IMR-90 (cell line): ENCODE measurements around the gene KLHL8. TPM values are rescaled to one million over a fixed set of nuclear protein-coding genes. Genes with fewer than 3 reads are reported as not detected.

Experiments used
- ATAC-seq: fragments of 200-7000 bp; cut with Tn5 transposase; 2 replicates; pipeline ENCODE4 v1.9.1; 2020; ENCODE audit warnings: low read depth, mild to moderate bottlenecking, moderate library complexity
- BruUV-seq: library from RNA; stranded (reverse); fragments of 400-500 nt; replicated peaks from 2 replicates; lab custom pipeline; 2021; lab: Mats Ljungman, UMichigan
- CTCF ChIA-PET: fragments of 300-600 bp; formaldehyde crosslinking; extraction: SDS; loops from one replicate; lab custom pipeline; 2021; ENCODE audit warnings: antibody characterized with exemption; lab: Yijun Ruan, JAX
- POLR2A ChIA-PET: fragments of 300-600 bp; sonication (Branson Sonifier 250); formaldehyde crosslinking; loops from one replicate; lab custom pipeline; 2022; ENCODE audit warnings: antibody characterized with exemption; ENCODE audit not compliant: unreplicated experiment; lab: Charles Lee
- DNase-seq: peaks from one replicate; pipeline ENCODE4 v3.0.0; 2013
- H2AFZ ChIP-seq: replicated peaks from 2 replicates; pipeline ENCODE3; 2013; ENCODE audit warnings: low read length, mild to moderate bottlenecking; ENCODE audit not compliant: poor library complexity
- H2AK5ac ChIP-seq: 2 replicates; pipeline ENCODE4 v1.6.1; 2013; ENCODE audit warnings: low read depth, low read length, inconsistent platforms
- H2AK9ac ChIP-seq: replicated peaks from 2 replicates; pipeline ENCODE3; 2013; ENCODE audit warnings: mild to moderate bottlenecking, low read depth, low read length, moderate library complexity; ENCODE audit not compliant: poor library complexity
- H2BK120ac ChIP-seq: 2 replicates; pipeline ENCODE4 v1.6.1; 2013; ENCODE audit warnings: low read depth, low read length, inconsistent platforms
- H2BK15ac ChIP-seq: 3 replicates; pipeline ENCODE4 v1.6.1; 2013; ENCODE audit warnings: low read depth, low read length, inconsistent platforms
- H2BK20ac ChIP-seq: 2 replicates; pipeline ENCODE4 v1.6.1; 2013; ENCODE audit warnings: low read depth, mild to moderate bottlenecking, inconsistent platforms, low read length, moderate library complexity
- H2BK5ac ChIP-seq: 2 replicates; pipeline ENCODE4 v1.6.1; 2013; ENCODE audit warnings: mild to moderate bottlenecking, low read depth, low read length, inconsistent platforms; ENCODE audit not compliant: poor library complexity, severe bottlenecking
- H3K14ac ChIP-seq: replicated peaks from 2 replicates; pipeline ENCODE4 v1.6.1; 2013; ENCODE audit warnings: low read depth, low read length, inconsistent platforms
- H3K18ac ChIP-seq: 2 replicates; pipeline ENCODE4 v1.6.1; 2013; ENCODE audit warnings: low read depth, low read length, control low read depth
- H3K23ac ChIP-seq: 2 replicates; pipeline ENCODE4 v1.6.1; 2013; ENCODE audit warnings: low read depth, low read length, inconsistent platforms
- H3K27ac ChIP-seq: 2 replicates; pipeline ENCODE4 v1.5.1; 2013; ENCODE audit warnings: mild to moderate bottlenecking, control low read depth, low read length; ENCODE audit not compliant: insufficient read depth
- H3K27me3 ChIP-seq: 2 replicates; pipeline ENCODE4 v1.6.1; 2013; ENCODE audit warnings: low read length; ENCODE audit not compliant: control insufficient read depth, insufficient read depth
- H3K36me3 ChIP-seq: 2 replicates; pipeline ENCODE4 v1.6.1; 2013; ENCODE audit warnings: low read length, mixed read lengths; ENCODE audit not compliant: control insufficient read depth, insufficient read depth
- H3K4ac ChIP-seq: 2 replicates; pipeline ENCODE4 v1.6.1; 2013; ENCODE audit warnings: low read depth, low read length, inconsistent platforms
- H3K4me1 ChIP-seq: 2 replicates; pipeline ENCODE4 v1.6.1; 2013; ENCODE audit warnings: low read length, mixed read lengths; ENCODE audit not compliant: control insufficient read depth, insufficient read depth
- H3K4me2 ChIP-seq: 2 replicates; pipeline ENCODE4 v1.6.1; 2013; ENCODE audit warnings: low read depth, mild to moderate bottlenecking, control low read depth, low read length, moderate library complexity
- H3K4me3 ChIP-seq: 2 replicates; pipeline ENCODE4 v1.5.1; 2013; ENCODE audit warnings: low read depth, mild to moderate bottlenecking, control low read depth, low read length, moderate library complexity; ENCODE audit not compliant: insufficient read depth
- H3K56ac ChIP-seq: 2 replicates; pipeline ENCODE4 v1.6.1; 2013; ENCODE audit warnings: low read length, inconsistent platforms; ENCODE audit not compliant: insufficient read depth; ENCODE audit errors: extremely low read depth
- H3K79me1 ChIP-seq, 2 experiments: 2 replicates each; pipeline ENCODE4 v1.6.1; 2013; ENCODE audit warnings: low read length in 2 of 2, inconsistent platforms in 1 of 2, low read depth in 1 of 2
- H3K9ac ChIP-seq: 2 replicates; pipeline ENCODE4 v1.6.1; 2013; ENCODE audit warnings: low read depth, low read length, control low read depth
- H3K9me1 ChIP-seq: 2 replicates; pipeline ENCODE4 v1.6.1; 2013; ENCODE audit warnings: low read length, inconsistent platforms; ENCODE audit not compliant: insufficient read depth
- H3K9me3 ChIP-seq: 2 replicates; pipeline ENCODE4 v1.6.1; 2013; ENCODE audit warnings: low read length; ENCODE audit not compliant: control insufficient read depth, insufficient read depth
- H4K20me1 ChIP-seq: 2 replicates; pipeline ENCODE4 v1.6.1; 2013; ENCODE audit warnings: low read length, inconsistent platforms; ENCODE audit not compliant: insufficient read depth
- H4K5ac ChIP-seq: 2 replicates; pipeline ENCODE4 v1.6.1; 2013; ENCODE audit warnings: mild to moderate bottlenecking, low read depth, low read length, control low read depth
- H4K8ac ChIP-seq, 2 experiments: 2 replicates each; pipeline ENCODE4 v1.6.1; 2013; ENCODE audit warnings: low read depth in 2 of 2, low read length in 2 of 2, control low read depth in 1 of 2, inconsistent platforms in 1 of 2
- H4K91ac ChIP-seq: 2 replicates; pipeline ENCODE4 v1.6.1; 2013; ENCODE audit warnings: low read depth, low read length, inconsistent platforms; ENCODE audit not compliant: insufficient read depth
- CEBPB ChIP-seq: IDR thresholded peaks from 2 replicates; pipeline ENCODE4 v1.6.1; 2012; ENCODE audit warnings: low read depth, low read length, improper control_type of control experiment
- MAZ ChIP-seq: IDR thresholded peaks from 2 replicates; pipeline ENCODE4 v1.6.1; 2012; ENCODE audit warnings: low read depth, mild to moderate bottlenecking, low read length, improper control_type of control experiment, moderate library complexity, borderline replicate concordance
- RAD21 ChIP-seq: IDR thresholded peaks from 2 replicates; pipeline ENCODE4 v1.6.1; 2012; ENCODE audit warnings: low read length, improper control_type of control experiment
- RFX5 ChIP-seq: IDR thresholded peaks from 2 replicates; pipeline ENCODE4 v1.8.0; 2012; ENCODE audit warnings: low read depth, mild to moderate bottlenecking, low read length, moderate library complexity
- WGBS, 2 experiments: methylation state at CpG; one replicate each; pipeline versions ENCODE4 v1.1.5 to v1.1.7; 2013; ENCODE audit warnings: missing lambda C conversion rate in 2 of 2; ENCODE audit not compliant: insufficient read length in 1 of 2; ENCODE audit errors: extremely low coverage in 2 of 2; 5-methylcytosine and 5-hydroxymethylcytosine counted together
- dilution Hi-C: fragments of 300-500 bp; cut with HindIII; formaldehyde crosslinking; loops from one replicate; pipeline ENCODE4 v1.14.3; 2018; ENCODE audit warnings: low sequenced_read_pairs; ENCODE audit not compliant: unreplicated experiment
- in situ Hi-C: fragments of 300-500 bp; cut with MboI; formaldehyde crosslinking; loops from 3 replicates; pipeline ENCODE4 v1.14.3; 2019; ENCODE audit warnings: low sequenced_read_pairs, inconsistent platforms, mixed read lengths
- intact Hi-C: fragments of 100-400 bp; cut with micrococcal nuclease; formaldehyde crosslinking; loops from 2 replicates; pipeline ENCODE4 v1.10.0; 2022
- polyA plus RNA-seq, 3 experiments: library from polyadenylated mRNA; depleted of rRNA; stranded (reverse); fragments of >200 nt; gene quantifications; 2 replicates each; pipeline ENCODE4 v1.2.3, GENCODE V29; 2012; ENCODE audit warnings: low replicate concordance in 1 of 3
- total RNA-seq: library from RNA; depleted of rRNA; stranded (reverse); fragments of >200 nt; gene quantifications from 2 replicates; pipeline ENCODE4 v1.2.3, GENCODE V29; 2012

Gene KLHL8
- total and polyA plus RNA-seq, 2 of the 4 experiments (the other 2 are of a cell fraction), result 3.1 to 9.5 TPM

DNA sequence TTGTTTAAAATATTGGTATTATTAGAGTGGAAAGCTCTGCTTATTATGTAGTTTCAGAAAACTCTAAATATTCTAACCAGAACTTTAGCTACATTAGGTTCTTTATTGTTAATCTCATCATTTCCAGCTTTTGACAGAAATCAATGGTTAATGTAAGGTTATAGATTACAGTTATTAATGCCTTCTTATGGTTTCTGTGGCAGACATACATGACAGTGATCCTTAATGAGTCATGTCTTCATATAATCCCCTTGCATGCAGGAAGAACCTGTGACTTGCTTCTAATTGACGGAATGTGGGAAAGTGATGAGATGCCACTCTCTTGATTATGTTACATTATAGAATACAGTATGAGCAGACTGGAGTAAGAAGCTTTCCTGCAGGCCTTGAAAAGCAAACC is 23.5 kb downstream of the KLHL8 start:
- H2BK120ac ChIP-seq, result no peak overlapping the region
- H3K27me3 ChIP-seq, result no peaks in the 10 kb centered on the region
- H4K8ac ChIP-seq, result no peak overlapping the region
- CTCF ChIA-PET, result interaction anchor here (0.7 kb wide), 1 partner anchor 23 kb away, joined by 3 read pairs; no protein-coding TSS in a partner anchor
- no peak overlapping the region for H3K9ac ChIP-seq
- H3K4ac ChIP-seq, result no peak overlapping the region
- no peaks in the 10 kb centered on the region for H3K9me1 ChIP-seq
- WGBS, 2 experiments, result no CpG with 5 or more reads among the region's 1 CpG
- ATAC-seq (no peak), DNase-seq (no peak)
- H3K23ac ChIP-seq, result no peak overlapping the region
- H3K9me3 ChIP-seq, result no peaks in the 10 kb centered on the region
- intact Hi-C loops, result no loop called here
- no peak overlapping the region for H3K4me3 ChIP-seq
- H3K56ac ChIP-seq, result no peak overlapping the region
- no TSS peak for BruUV-seq
- no peak overlapping the region for H2BK15ac ChIP-seq
- no peak overlapping the region for H2BK20ac ChIP-seq
- no peak overlapping the region for H3K18ac ChIP-seq
- H3K14ac ChIP-seq, result no peak overlapping the region
- in situ Hi-C loops, result no loop called here
- no peak overlapping the region for H3K27ac ChIP-seq
- H3K79me1 ChIP-seq, result peaks cover 11 to 23% of the 10 kb centered on the region in 2 experiments
- no peaks in the 10 kb centered on the region for H3K36me3 ChIP-seq
- POLR2A ChIA-PET, result no interaction called here
- H2AK9ac ChIP-seq, result no peak overlapping the region
- no peak overlapping the region for H2AFZ ChIP-seq
- no peak overlapping the region for H2BK5ac ChIP-seq
- no peak overlapping the region for H4K5ac ChIP-seq
- H3K4me1 ChIP-seq, result no peaks in the 10 kb centered on the region
- no peaks in the 10 kb centered on the region for H4K20me1 ChIP-seq
- H2AK5ac ChIP-seq, result no peak overlapping the region
- no peak overlapping the region for H3K4me2 ChIP-seq
- H4K91ac ChIP-seq, result no peak overlapping the region
- dilution Hi-C loops, result no loop called here
- TF ChIP-seq MAZ (no peak), RFX5 (no peak), CEBPB (no peak), RAD21 (no peak)
